GM12878 (cell line): ENCODE data around the gene FIGLA. TPM values are rescaled to one million over a fixed set of nuclear protein-coding genes. Genes with fewer than 3 reads are reported as not detected.

Source experiments
- ATAC-seq: fragments of 200-7000 bp; cut with Tn5 transposase; 3 replicates; pipeline ENCODE4 v1.9.1; 2020; ENCODE audit warnings: mild to moderate bottlenecking, moderate library complexity
- BruUV-seq: library from RNA; stranded (reverse); fragments of 400-500 nt; replicated peaks from 2 replicates; lab custom pipeline; 2021; lab: Mats Ljungman, UMichigan
- CTCF ChIA-PET: fragments of 300-600 bp; sonication (Branson Sonifier 250); formaldehyde crosslinking; extraction: SDS; loops from one replicate; lab custom pipeline; 2021; ENCODE audit warnings: inconsistent platforms; lab: Yijun Ruan, JAX
- POLR2A ChIA-PET: fragments of 350-600 bp; formaldehyde crosslinking; extraction: SDS; loops from one replicate; lab custom pipeline; 2021; ENCODE audit warnings: inconsistent platforms; lab: Charles Lee
- RAD21 ChIA-PET: fragments of 300-600 bp; sonication (Branson Sonifier 250); formaldehyde crosslinking; loops from one replicate; lab custom pipeline; 2023; ENCODE audit warnings: antibody characterized with exemption; ENCODE audit not compliant: unreplicated experiment; lab: Charles Lee
- SMC1A ChIA-PET: fragments of 300-600 bp; sonication (Branson Sonifier 250); formaldehyde crosslinking; loops from one replicate; lab custom pipeline; 2023; ENCODE audit not compliant: unreplicated experiment, uncharacterized antibody; lab: Charles Lee
- DNase-seq: peaks from one replicate; pipeline ENCODE4 v3.0.0-alpha.2; 2011; ENCODE audit warnings: low read depth, low spot score
- FAIRE-seq: peaks from 3 replicates; lab custom pipeline; 2011; peaks lifted over from hg19 to GRCh38; lab: Jason Lieb, UNC
- H2AFZ ChIP-seq: 2 replicates; pipeline ENCODE4 v1.6.0; 2011; ENCODE audit warnings: low read depth, low read length, control low read depth; ENCODE audit not compliant: control insufficient read depth
- H3K27ac ChIP-seq: 2 replicates; pipeline ENCODE4 v1.5.1; 2011; ENCODE audit warnings: control low read depth; ENCODE audit not compliant: control insufficient read depth, insufficient read depth
- H3K27me3 ChIP-seq, 2 experiments: replicated peaks in 1 of 2; 2 replicates each; pipeline versions ENCODE4 v1.6.0 to v1.6.1; 2011; ENCODE audit warnings: low read length in 1 of 2; ENCODE audit not compliant: control insufficient read depth in 2 of 2, insufficient read depth in 2 of 2
- H3K36me3 ChIP-seq, 2 experiments: 2 replicates each; pipeline ENCODE4 v1.5.1; 2011; ENCODE audit warnings: low read length in 1 of 2; ENCODE audit not compliant: control insufficient read depth in 2 of 2, insufficient read depth in 2 of 2
- H3K4me1 ChIP-seq: 2 replicates; pipeline ENCODE4 v1.6.1; 2011; ENCODE audit warnings: mild to moderate bottlenecking, low read length, moderate library complexity, mixed read lengths; ENCODE audit not compliant: control insufficient read depth, insufficient read depth
- H3K4me2 ChIP-seq: 2 replicates; pipeline ENCODE4 v1.6.0; 2011; ENCODE audit warnings: control low read depth; ENCODE audit not compliant: control insufficient read depth, insufficient read depth
- H3K4me3 ChIP-seq: fragments of 200-600 bp; sonication (generic); 2 replicates; pipeline ENCODE4 v1.5.1; 2016
- H3K79me2 ChIP-seq: 2 replicates; pipeline ENCODE4 v1.6.0; 2011; ENCODE audit warnings: low read length; ENCODE audit not compliant: control insufficient read depth, insufficient read depth
- H3K9ac ChIP-seq: 2 replicates; pipeline ENCODE4 v1.8.0; 2011; ENCODE audit warnings: low read length, control low read depth, mixed read lengths; ENCODE audit not compliant: control insufficient read depth, insufficient read depth
- H3K9me3 ChIP-seq: replicated peaks from 3 replicates; pipeline ENCODE4 v1.5.1; 2011; ENCODE audit warnings: mild to moderate bottlenecking, low read length; ENCODE audit not compliant: control insufficient read depth, insufficient read depth
- H4K20me1 ChIP-seq: 2 replicates; pipeline ENCODE4 v1.6.0; 2011; ENCODE audit not compliant: control insufficient read depth, insufficient read depth
- CHD1 ChIP-seq: IDR thresholded peaks from 2 replicates; pipeline ENCODE4 v1.6.1; 2012; ENCODE audit warnings: low read depth, low read length, improper control_type of control experiment
- CHD4 ChIP-seq: fragments of 200-600 bp; sonication (generic); IDR thresholded peaks from 2 replicates; pipeline ENCODE4 v1.6.1; 2016; ENCODE audit warnings: mild to moderate bottlenecking
- CREB1 ChIP-seq: IDR thresholded peaks from 2 replicates; pipeline ENCODE4 v1.6.1; 2012; ENCODE audit warnings: low read depth, mild to moderate bottlenecking, inconsistent platforms
- FOXM1 ChIP-seq: IDR thresholded peaks from 2 replicates; pipeline ENCODE4 v1.6.1; 2012; ENCODE audit warnings: low read depth, mild to moderate bottlenecking, inconsistent platforms, low read length, moderate library complexity
- HDGF ChIP-seq: fragments of 450-650 bp; IDR thresholded peaks from 2 replicates; pipeline ENCODE4 v1.6.1; 2016; ENCODE audit warnings: antibody characterized with exemption
- MEF2A ChIP-seq: IDR thresholded peaks from 2 replicates; pipeline ENCODE4 v1.6.1; 2011; ENCODE audit warnings: low read depth, mild to moderate bottlenecking, low read length, moderate library complexity; ENCODE audit not compliant: insufficient read depth
- POLR2A ChIP-seq: IDR thresholded peaks from 2 replicates; pipeline ENCODE4 v1.6.1; 2011; ENCODE audit warnings: low read depth, mild to moderate bottlenecking, low read length
- POLR2AphosphoS2 ChIP-seq: IDR thresholded peaks from 2 replicates; pipeline ENCODE4 v1.6.1; 2011; ENCODE audit warnings: low read depth, mild to moderate bottlenecking, low read length, improper control_type of control experiment, moderate library complexity
- SMC3 ChIP-seq: IDR thresholded peaks from 2 replicates; pipeline ENCODE4 v1.6.1; 2011; ENCODE audit warnings: low read length, improper control_type of control experiment, borderline replicate concordance
- SREBF1 ChIP-seq: IDR thresholded peaks from 2 replicates; pipeline ENCODE4 v1.6.1; 2012; ENCODE audit warnings: mild to moderate bottlenecking, low read length
- TCF3 ChIP-seq: IDR thresholded peaks from 2 replicates; pipeline ENCODE4 v1.6.1; 2012; ENCODE audit warnings: low read depth, mild to moderate bottlenecking, low read length, borderline replicate concordance; ENCODE audit not compliant: insufficient read depth
- ZNF24 ChIP-seq: fragments of 450-650 bp; IDR thresholded peaks from 2 replicates; pipeline ENCODE4 v1.6.1; 2017; ENCODE audit warnings: antibody characterized with exemption, mild to moderate bottlenecking
- WGBS: methylation state at CpG from one replicate; pipeline ENCODE4 v1.1.6; 2016; ENCODE audit warnings: low lambda C conversion rate; ENCODE audit not compliant: insufficient replicate concordance, insufficient coverage; ENCODE audit errors: missing lambda C conversion rate; 5-methylcytosine and 5-hydroxymethylcytosine counted together
- in situ Hi-C: fragments of 300-500 bp; cut with MboI; formaldehyde crosslinking; loops from 9 replicates; pipeline ENCODE4 v1.14.3; 2018; ENCODE audit warnings: mixed read lengths
- intact Hi-C: fragments of 100-400 bp; cut with micrococcal nuclease; formaldehyde crosslinking; loops from one replicate; pipeline ENCODE4 v1.14.2; 2022; ENCODE audit not compliant: unreplicated experiment
- polyA plus RNA-seq, 11 experiments: library from polyadenylated mRNA; depleted of rRNA in 4 of 11; unstranded in 6 of 11; stranded (reverse) in 5 of 11; fragments of >200 nt; fragmentation: Nextera tagmentation in 4 of 11; fragmentation: Illumina TruSeq in 1 of 11; extraction: Ambion mirVana in 4 of 11; extraction: Trizol in 1 of 11; gene quantifications; 1 replicate in 1 of 11; 2 replicates in 10 of 11; pipeline versions ENCODE4 v1.2.1 to v1.2.3, GENCODE V29; 2011 to 2016; ENCODE audit warnings: inconsistent platforms in 2 of 11, missing spikeins in 2 of 11, low read depth in 1 of 11
- total RNA-seq, 4 experiments: library from RNA; depleted of rRNA in 3 of 4; stranded (reverse); fragments of >200 nt in 3 of 4; fragmentation: Illumina TruSeq in 1 of 4; extraction: Trizol in 1 of 4; gene quantifications; 2 replicates each; pipeline versions ENCODE4 v1.2.1 to v1.2.3, GENCODE V29; 2013 to 2021
- TF ChIP-seq, protein P1 (sequence below): fragments of 450-650 bp; IDR thresholded peaks from 2 replicates; pipeline ENCODE4 v1.6.1; 2016; ENCODE audit warnings: mild to moderate bottlenecking
- TF ChIP-seq, protein P2 (sequence below): IDR thresholded peaks from 2 replicates; pipeline ENCODE4 v1.6.1; 2012; ENCODE audit warnings: low read depth, low read length, improper control_type of control experiment
- TF ChIP-seq, protein P3 (sequence below): fragments of 450-650 bp; IDR thresholded peaks from 2 replicates; pipeline ENCODE4 v1.6.1; 2017; ENCODE audit warnings: antibody characterized with exemption, mild to moderate bottlenecking, moderate library complexity

Gene FIGLA
- total and polyA plus RNA-seq, 10 of the 15 experiments (the other 5 are each of a cell fraction or from before 2014, with no cell fraction given): not detected

DNA sequence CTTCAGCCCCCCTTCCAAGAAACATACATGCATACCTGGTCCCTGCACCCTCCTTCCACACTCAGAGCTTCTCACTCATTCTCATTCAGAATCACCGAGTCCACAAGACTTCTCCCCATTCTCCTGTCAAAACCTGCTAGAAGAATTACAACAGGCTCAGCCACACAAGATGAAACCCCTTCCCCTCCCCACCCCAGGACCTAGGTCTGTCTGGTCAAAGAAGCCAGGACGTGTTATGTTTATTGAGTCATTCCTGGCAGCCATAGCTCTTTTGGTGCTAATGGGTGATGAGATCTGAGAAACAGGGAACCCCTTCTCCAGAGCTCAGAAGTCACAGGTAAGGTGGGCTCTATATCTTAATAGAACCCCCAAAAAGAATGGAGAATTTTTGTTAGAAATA lies 21.0 kb downstream of the FIGLA start (continued):
- TF ChIP-seq MEF2A (no peak), ZNF24 (no peak), CHD1 (no peak), FOXM1 (no peak), CHD4 (no peak)
- TF ChIP-seq, protein P1, sequence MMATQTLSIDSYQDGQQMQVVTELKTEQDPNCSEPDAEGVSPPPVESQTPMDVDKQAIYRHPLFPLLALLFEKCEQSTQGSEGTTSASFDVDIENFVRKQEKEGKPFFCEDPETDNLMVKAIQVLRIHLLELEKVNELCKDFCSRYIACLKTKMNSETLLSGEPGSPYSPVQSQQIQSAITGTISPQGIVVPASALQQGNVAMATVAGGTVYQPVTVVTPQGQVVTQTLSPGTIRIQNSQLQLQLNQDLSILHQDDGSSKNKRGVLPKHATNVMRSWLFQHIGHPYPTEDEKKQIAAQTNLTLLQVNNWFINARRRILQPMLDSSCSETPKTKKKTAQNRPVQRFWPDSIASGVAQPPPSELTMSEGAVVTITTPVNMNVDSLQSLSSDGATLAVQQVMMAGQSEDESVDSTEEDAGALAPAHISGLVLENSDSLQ: no peak
- TF ChIP-seq, protein P2, sequence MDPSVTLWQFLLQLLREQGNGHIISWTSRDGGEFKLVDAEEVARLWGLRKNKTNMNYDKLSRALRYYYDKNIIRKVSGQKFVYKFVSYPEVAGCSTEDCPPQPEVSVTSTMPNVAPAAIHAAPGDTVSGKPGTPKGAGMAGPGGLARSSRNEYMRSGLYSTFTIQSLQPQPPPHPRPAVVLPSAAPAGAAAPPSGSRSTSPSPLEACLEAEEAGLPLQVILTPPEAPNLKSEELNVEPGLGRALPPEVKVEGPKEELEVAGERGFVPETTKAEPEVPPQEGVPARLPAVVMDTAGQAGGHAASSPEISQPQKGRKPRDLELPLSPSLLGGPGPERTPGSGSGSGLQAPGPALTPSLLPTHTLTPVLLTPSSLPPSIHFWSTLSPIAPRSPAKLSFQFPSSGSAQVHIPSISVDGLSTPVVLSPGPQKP: no peak

DNA sequence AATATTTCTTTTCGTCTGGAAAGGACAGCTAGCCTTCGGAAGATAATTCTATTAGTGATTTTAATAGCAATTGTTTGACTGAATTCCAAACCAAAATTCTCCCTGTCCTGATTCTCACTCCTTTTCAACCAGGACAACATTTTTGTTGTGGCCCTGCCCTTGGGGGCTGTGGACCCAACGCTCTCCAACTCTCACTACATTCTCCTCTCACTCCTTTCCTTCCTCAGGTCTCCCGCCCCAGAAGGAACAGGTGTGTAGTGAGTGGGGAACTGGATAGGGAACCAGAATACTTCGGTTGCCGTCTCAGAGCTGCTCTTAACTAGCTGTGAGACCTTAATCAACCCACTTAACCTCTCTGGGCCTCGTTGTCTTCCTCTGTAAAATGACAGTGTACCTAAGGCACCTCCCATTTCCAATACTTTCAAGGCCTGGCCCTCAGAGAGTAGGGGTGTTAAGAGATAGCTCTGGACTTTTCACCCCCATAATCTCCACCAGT lies 21.8 kb downstream of the FIGLA start:
- Histone ChIP-seq H2AFZ (no peak overlapping the region), H3K79me2 (no peaks in the 10 kb centered on the region), H3K9me3 (peaks cover under 1% of the 10 kb centered on the region; the same call in 2 of the 3 replicates), H3K4me3 (no peak overlapping the region), H3K27me3 (peaks cover 6 to 8% of the 10 kb centered on the region in 2 experiments; a peak in 2 of 4 replicates), H4K20me1 (0 out of 2 replicates have a peak, but pooled peaks cover 3% of the 10 kb centered on the region), H3K36me3 (no peaks in the 10 kb centered on the region), H3K4me2 (no peak overlapping the region), H3K4me1 (peaks cover 5% of the 10 kb centered on the region), H3K9ac (no peak overlapping the region), H3K27ac (no peak overlapping the region)
- intact Hi-C loops (no loop called here), in situ Hi-C loops (no loop called here)
- DNase-seq (no peak), FAIRE-seq (no peak), ATAC-seq (no peak)
- no TSS peak for BruUV-seq
- POLR2A ChIA-PET: no interaction called here
- SMC1A ChIA-PET: interaction anchor here (0.6 to 1.5 kb wide), 2 partner anchors 101 to 268 kb away, joined by 3 to 4 read pairs; no protein-coding TSS in a partner anchor
- RAD21 ChIA-PET: interaction anchor here (1.1 kb wide), 1 partner anchor 23 kb away, joined by 3 read pairs; no protein-coding TSS in a partner anchor
- CTCF ChIA-PET: interaction anchor here (1.0 kb wide), 1 partner anchor 8 kb away, joined by 3 read pairs; no protein-coding TSS in a partner anchor
- WGBS: 81% methylated on average over 7 of the region's 7 CpGs
- no peak for TF ChIP-seq SREBF1
- no peak for TF ChIP-seq HDGF
- no peak for TF ChIP-seq POLR2AphosphoS2
- no peak for TF ChIP-seq POLR2A
- TF ChIP-seq, protein P3, sequence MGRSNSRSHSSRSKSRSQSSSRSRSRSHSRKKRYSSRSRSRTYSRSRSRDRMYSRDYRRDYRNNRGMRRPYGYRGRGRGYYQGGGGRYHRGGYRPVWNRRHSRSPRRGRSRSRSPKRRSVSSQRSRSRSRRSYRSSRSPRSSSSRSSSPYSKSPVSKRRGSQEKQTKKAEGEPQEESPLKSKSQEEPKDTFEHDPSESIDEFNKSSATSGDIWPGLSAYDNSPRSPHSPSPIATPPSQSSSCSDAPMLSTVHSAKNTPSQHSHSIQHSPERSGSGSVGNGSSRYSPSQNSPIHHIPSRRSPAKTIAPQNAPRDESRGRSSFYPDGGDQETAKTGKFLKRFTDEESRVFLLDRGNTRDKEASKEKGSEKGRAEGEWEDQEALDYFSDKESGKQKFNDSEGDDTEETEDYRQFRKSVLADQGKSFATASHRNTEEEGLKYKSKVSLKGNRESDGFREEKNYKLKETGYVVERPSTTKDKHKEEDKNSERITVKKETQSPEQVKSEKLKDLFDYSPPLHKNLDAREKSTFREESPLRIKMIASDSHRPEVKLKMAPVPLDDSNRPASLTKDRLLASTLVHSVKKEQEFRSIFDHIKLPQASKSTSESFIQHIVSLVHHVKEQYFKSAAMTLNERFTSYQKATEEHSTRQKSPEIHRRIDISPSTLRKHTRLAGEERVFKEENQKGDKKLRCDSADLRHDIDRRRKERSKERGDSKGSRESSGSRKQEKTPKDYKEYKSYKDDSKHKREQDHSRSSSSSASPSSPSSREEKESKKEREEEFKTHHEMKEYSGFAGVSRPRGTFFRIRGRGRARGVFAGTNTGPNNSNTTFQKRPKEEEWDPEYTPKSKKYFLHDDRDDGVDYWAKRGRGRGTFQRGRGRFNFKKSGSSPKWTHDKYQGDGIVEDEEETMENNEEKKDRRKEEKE: no peak
- TF ChIP-seq TCF3: no peak
- TF ChIP-seq CREB1: no peak
- no peak for TF ChIP-seq SMC3
